K562 (cell line): ENCODE measurements around the gene G6PD. TPM values are rescaled to one million over a fixed set of nuclear protein-coding genes. Genes with fewer than 3 reads are reported as not detected.

Source experiments
- ARNT ChIP-seq, 2 experiments: fragments of 450-650 bp; IDR thresholded peaks; 2 replicates each; pipeline ENCODE4 v1.6.1; 2016; ENCODE audit warnings: mild to moderate bottlenecking in 1 of 2
- BCOR ChIP-seq: fragments of 450-650 bp; IDR thresholded peaks from 2 replicates; pipeline ENCODE4 v1.6.1; 2016
- CCNT2 ChIP-seq: IDR thresholded peaks from 2 replicates; pipeline ENCODE4 v1.6.1; 2011; ENCODE audit warnings: borderline replicate concordance, low read depth, mild to moderate bottlenecking, moderate library complexity, mixed read lengths, low read length; ENCODE audit not compliant: insufficient read length; ENCODE audit errors: extremely low read depth
- GTF2A2 ChIP-seq: IDR thresholded peaks from 2 replicates; pipeline ENCODE4 v1.6.1; 2016; ENCODE audit warnings: mild to moderate bottlenecking, missing genetic modification characterization, missing compliant biosample characterization
- POLR2G ChIP-seq: fragments of 200-400 bp; formaldehyde crosslinking; IDR thresholded peaks from 2 replicates; pipeline ENCODE4 v1.6.1; 2017; ENCODE audit warnings: low read depth, mild to moderate bottlenecking, antibody characterized with exemption, low read length, moderate library complexity
- PPARD ChIP-seq: fragments of 250-450 bp; sonication (Bioruptor Pico); IDR thresholded peaks from 2 replicates; pipeline ENCODE4 v1.8.0; 2022; ENCODE audit warnings: inconsistent platforms, mild to moderate bottlenecking, moderate library complexity
- RBM14 ChIP-seq: fragments of 200-400 bp; formaldehyde crosslinking; IDR thresholded peaks from 2 replicates; pipeline ENCODE4 v1.6.1; 2018; ENCODE audit warnings: low read depth, mild to moderate bottlenecking, low read length, moderate library complexity, borderline replicate concordance; ENCODE audit not compliant: insufficient read depth
- SMAD3 ChIP-seq: fragments of 450-650 bp; formaldehyde crosslinking; conservative IDR thresholded peaks from 2 replicates; pipeline ENCODE4 v1.4.0; 2020; ENCODE audit warnings: mild to moderate bottlenecking
- SRF ChIP-seq, 2 experiments: fragments of 250-450, 450-650 bp in 1 of 2; sonication (Bioruptor Pico) in 1 of 2; sonication (generic) in 1 of 2; formaldehyde crosslinking; IDR thresholded peaks; 2 replicates each; pipeline versions ENCODE4 v1.5.0 to v1.5.1; 2020 to 2022; ENCODE audit warnings: mild to moderate bottlenecking in 1 of 2, missing genetic modification reagents in 1 of 2
- SRSF1 ChIP-seq: fragments of 200-400 bp; formaldehyde crosslinking; IDR thresholded peaks from 2 replicates; pipeline ENCODE4 v1.6.1; 2017; ENCODE audit warnings: mild to moderate bottlenecking, low read depth, low read length, moderate library complexity
- TEAD4 ChIP-seq, 2 experiments: sonication (generic) in 1 of 2; formaldehyde crosslinking in 1 of 2; IDR thresholded peaks; 2 replicates each; pipeline versions ENCODE4 v1.6.1 to v1.8.0; 2012 to 2022; ENCODE audit warnings: borderline replicate concordance in 1 of 2, inconsistent platforms in 1 of 2, low read length in 1 of 2, mild to moderate bottlenecking in 1 of 2, missing genetic modification reagents in 1 of 2
- ZNF311 ChIP-seq: fragments of 250-450 bp; sonication (Bioruptor Pico); IDR thresholded peaks from 2 replicates; pipeline ENCODE4 v1.4.0; 2020; ENCODE audit warnings: mild to moderate bottlenecking, moderate library complexity
- ZNF77 ChIP-seq: fragments of 250-450 bp; sonication (Bioruptor Pico); IDR thresholded peaks from 2 replicates; pipeline ENCODE4 v1.5.0; 2020
- polyA plus RNA-seq, 8 experiments: library from polyadenylated mRNA; depleted of rRNA in 4 of 8; stranded (reverse) in 5 of 8; unstranded in 3 of 8; fragments of >200 nt; fragmentation: Nextera tagmentation in 2 of 8; fragmentation: Illumina TruSeq in 1 of 8; extraction: Ambion mirVana in 2 of 8; extraction: Trizol in 1 of 8; gene quantifications; 2 replicates each; pipeline versions ENCODE4 v1.2.1 to v1.2.3, GENCODE V29; 2011 to 2014; ENCODE audit warnings: inconsistent platforms in 1 of 8, missing spikeins in 1 of 8
- total RNA-seq, 7 experiments: library from RNA; depleted of rRNA in 6 of 7; stranded (reverse); fragments of >200 nt in 6 of 7; fragmentation: Illumina TruSeq in 2 of 7; extraction: Trizol in 2 of 7; gene quantifications; 2 replicates each; pipeline versions ENCODE4 v1.2.1 to v1.2.3, GENCODE V29; 2011 to 2021; ENCODE audit warnings: low replicate concordance in 1 of 7
- TF ChIP-seq, protein P1 (sequence below): fragments of 250-450 bp; sonication (Bioruptor Pico); IDR thresholded peaks from 2 replicates; pipeline ENCODE4 v1.4.0; 2020; ENCODE audit warnings: borderline replicate concordance
- TF ChIP-seq, protein P2 (sequence below): fragments of 250-450 bp; sonication (Bioruptor Pico); IDR thresholded peaks from 2 replicates; pipeline ENCODE4 v1.8.0; 2022; ENCODE audit warnings: inconsistent platforms
- TF ChIP-seq, protein P3 (sequence below): fragments of 450-650 bp; IDR thresholded peaks from 2 replicates; pipeline ENCODE4 v1.6.1; 2016; ENCODE audit warnings: mild to moderate bottlenecking
- TF ChIP-seq, protein P4 (sequence below): sonication (generic); formaldehyde crosslinking; IDR thresholded peaks from 2 replicates; pipeline ENCODE4 v1.8.0; 2022; ENCODE audit warnings: missing genetic modification reagents, mild to moderate bottlenecking, moderate library complexity, borderline replicate concordance
- TF ChIP-seq, protein P5 (sequence below): fragments of 450-650 bp; IDR thresholded peaks from 2 replicates; pipeline ENCODE4 v1.6.1; 2017; ENCODE audit warnings: antibody characterized with exemption

Gene G6PD
- total and polyA plus RNA-seq, 9 of the 15 experiments (the other 6 are each of a cell fraction or from before 2014, with no cell fraction given): 2.9 to 222 (median 66.4) TPM

DNA sequence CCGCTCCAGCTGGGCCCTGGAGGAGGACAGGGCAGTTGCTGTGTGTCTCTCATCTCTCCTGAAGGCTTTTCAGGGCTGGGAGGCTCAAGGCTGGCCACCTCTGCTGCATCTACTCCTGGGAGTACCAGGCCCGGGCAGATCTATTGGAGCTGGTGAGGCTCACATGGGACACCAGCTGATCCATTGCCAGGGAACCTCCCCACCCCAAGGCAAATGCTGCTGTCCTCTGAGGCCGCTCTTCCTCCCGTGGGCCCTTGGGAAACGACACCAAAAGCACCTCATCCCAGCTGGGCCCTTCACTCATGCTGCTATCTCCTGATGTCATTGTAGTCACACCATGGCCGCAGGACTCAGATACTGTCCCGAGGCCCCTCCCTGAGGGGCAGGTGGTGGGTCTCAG, 63.9 kb downstream of the G6PD start (continued):
- TF ChIP-seq RBM14 (no peak), BCOR (no peak), GTF2A2 (tag) (no peak), SRF (CRISPR knock-in tag; IDR thresholded peaks at IDR 0.05) (no peak), ARNT (IDR thresholded peaks at IDR 0.05) (no peak), ZNF311 (CRISPR knock-in tag) (no peak), POLR2G (peak; percentile 64), TEAD4 (IDR thresholded peaks at IDR 0.05; ENCODE audit: low read length) (no peak), TEAD4 (CRISPR knock-in tag; IDR thresholded peaks at IDR 0.05; ENCODE audit: borderline replicate concordance) (no peak), SMAD3 (CRISPR knock-in tag) (no peak), SRSF1 (no peak), CCNT2 (no peak), ZNF77 (CRISPR knock-in tag) (no peak), PPARD (no peak)
- TF ChIP-seq, protein P1, sequence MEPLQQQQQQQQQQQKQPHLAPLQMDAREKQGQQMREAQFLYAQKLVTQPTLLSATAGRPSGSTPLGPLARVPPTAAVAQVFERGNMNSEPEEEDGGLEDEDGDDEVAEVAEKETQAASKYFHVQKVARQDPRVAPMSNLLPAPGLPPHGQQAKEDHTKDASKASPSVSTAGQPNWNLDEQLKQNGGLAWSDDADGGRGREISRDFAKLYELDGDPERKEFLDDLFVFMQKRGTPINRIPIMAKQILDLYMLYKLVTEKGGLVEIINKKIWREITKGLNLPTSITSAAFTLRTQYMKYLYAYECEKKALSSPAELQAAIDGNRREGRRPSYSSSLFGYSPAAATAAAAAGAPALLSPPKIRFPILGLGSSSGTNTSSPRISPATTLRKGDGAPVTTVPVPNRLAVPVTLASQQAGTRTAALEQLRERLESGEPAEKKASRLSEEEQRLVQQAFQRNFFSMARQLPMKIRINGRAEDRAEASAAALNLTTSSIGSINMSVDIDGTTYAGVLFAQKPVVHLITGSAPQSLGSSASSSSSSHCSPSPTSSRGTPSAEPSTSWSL (CRISPR knock-in tag): no peak
- TF ChIP-seq, protein P2, sequence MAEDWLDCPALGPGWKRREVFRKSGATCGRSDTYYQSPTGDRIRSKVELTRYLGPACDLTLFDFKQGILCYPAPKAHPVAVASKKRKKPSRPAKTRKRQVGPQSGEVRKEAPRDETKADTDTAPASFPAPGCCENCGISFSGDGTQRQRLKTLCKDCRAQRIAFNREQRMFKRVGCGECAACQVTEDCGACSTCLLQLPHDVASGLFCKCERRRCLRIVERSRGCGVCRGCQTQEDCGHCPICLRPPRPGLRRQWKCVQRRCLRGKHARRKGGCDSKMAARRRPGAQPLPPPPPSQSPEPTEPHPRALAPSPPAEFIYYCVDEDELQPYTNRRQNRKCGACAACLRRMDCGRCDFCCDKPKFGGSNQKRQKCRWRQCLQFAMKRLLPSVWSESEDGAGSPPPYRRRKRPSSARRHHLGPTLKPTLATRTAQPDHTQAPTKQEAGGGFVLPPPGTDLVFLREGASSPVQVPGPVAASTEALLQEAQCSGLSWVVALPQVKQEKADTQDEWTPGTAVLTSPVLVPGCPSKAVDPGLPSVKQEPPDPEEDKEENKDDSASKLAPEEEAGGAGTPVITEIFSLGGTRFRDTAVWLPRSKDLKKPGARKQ: no peak
- TF ChIP-seq, protein P3, sequence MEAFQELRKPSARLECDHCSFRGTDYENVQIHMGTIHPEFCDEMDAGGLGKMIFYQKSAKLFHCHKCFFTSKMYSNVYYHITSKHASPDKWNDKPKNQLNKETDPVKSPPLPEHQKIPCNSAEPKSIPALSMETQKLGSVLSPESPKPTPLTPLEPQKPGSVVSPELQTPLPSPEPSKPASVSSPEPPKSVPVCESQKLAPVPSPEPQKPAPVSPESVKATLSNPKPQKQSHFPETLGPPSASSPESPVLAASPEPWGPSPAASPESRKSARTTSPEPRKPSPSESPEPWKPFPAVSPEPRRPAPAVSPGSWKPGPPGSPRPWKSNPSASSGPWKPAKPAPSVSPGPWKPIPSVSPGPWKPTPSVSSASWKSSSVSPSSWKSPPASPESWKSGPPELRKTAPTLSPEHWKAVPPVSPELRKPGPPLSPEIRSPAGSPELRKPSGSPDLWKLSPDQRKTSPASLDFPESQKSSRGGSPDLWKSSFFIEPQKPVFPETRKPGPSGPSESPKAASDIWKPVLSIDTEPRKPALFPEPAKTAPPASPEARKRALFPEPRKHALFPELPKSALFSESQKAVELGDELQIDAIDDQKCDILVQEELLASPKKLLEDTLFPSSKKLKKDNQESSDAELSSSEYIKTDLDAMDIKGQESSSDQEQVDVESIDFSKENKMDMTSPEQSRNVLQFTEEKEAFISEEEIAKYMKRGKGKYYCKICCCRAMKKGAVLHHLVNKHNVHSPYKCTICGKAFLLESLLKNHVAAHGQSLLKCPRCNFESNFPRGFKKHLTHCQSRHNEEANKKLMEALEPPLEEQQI: no peak
- TF ChIP-seq, protein P4, sequence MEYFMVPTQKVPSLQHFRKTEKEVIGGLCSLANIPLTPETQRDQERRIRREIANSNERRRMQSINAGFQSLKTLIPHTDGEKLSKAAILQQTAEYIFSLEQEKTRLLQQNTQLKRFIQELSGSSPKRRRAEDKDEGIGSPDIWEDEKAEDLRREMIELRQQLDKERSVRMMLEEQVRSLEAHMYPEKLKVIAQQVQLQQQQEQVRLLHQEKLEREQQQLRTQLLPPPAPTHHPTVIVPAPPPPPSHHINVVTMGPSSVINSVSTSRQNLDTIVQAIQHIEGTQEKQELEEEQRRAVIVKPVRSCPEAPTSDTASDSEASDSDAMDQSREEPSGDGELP (CRISPR knock-in tag): peak; percentile 75; the same call in 1 of the 2 replicates
- TF ChIP-seq, protein P5, sequence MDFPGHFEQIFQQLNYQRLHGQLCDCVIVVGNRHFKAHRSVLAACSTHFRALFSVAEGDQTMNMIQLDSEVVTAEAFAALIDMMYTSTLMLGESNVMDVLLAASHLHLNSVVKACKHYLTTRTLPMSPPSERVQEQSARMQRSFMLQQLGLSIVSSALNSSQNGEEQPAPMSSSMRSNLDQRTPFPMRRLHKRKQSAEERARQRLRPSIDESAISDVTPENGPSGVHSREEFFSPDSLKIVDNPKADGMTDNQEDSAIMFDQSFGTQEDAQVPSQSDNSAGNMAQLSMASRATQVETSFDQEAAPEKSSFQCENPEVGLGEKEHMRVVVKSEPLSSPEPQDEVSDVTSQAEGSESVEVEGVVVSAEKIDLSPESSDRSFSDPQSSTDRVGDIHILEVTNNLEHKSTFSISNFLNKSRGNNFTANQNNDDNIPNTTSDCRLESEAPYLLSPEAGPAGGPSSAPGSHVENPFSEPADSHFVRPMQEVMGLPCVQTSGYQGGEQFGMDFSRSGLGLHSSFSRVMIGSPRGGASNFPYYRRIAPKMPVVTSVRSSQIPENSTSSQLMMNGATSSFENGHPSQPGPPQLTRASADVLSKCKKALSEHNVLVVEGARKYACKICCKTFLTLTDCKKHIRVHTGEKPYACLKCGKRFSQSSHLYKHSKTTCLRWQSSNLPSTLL: no peak
